Stromal cell of bone marrow (primary cell): ENCODE data around the gene MRPS6.

Experiments
- DNase-seq: peaks from one replicate; pipeline ENCODE4 v3.0.0-alpha.2; 2012; ENCODE audit warnings: low read depth

Gene MRPS6

DNA sequence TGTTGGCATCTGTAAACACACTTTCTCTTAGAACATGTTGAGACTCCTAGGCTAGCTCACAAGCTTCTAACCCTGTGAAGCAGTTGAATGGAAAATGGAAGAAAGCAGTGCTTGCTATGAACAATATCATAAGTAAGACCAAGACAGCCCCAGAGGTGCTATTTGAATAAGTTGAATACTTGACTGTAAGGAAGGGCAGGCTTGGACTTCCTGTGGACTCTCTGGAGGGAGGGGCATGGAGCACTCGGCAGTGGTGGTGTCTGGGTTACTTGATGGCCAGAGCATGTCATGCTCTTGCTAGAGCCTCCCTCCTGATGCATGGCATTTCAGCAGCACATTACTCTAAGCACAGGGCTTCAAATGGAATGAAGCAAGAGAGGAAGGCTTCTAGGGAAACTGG, 60.0 kb downstream of the MRPS6 start:
- DNase-seq, result no peak

DNA sequence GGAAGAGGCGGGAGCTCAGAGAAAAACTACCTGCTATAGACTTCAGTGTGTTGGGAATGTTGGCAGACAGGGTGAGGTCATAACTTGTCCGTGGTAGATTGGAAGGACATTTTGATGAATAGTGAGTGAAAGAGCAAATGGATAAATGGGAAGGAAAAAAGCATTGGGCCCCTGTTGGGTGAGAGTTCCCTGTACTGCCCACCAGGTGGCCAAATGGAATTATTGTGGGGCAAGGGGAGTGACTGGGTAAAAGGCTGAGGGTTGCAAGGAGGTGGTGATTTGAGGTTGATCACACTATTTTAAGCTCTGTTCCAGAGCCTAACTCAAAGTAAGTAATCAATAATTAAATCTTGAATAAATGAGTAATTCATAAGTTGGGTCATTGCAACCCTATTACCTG, 60.4 kb downstream of the MRPS6 start:
- DNase-seq, result no peak

DNA sequence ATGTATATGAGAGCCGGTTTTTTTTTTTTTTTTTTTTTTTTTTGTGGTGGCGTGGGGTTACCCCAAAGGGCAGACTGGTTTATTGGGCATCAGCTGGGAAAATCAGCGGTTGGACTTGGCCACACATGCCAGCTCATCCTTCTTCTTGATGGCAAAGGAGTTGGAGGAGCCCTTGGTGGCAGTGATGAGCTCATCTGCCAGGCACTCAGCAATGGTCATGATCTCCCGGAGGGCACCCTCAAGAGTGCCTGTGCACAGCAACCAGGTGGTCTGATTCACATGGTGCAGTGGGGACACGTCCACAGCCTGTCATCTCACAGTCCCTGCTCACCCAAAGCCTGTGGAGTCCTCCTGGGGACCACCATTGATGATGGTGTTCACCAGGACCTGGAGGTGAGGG, 62.0 kb downstream of the MRPS6 start:
- no peak for DNase-seq

DNA sequence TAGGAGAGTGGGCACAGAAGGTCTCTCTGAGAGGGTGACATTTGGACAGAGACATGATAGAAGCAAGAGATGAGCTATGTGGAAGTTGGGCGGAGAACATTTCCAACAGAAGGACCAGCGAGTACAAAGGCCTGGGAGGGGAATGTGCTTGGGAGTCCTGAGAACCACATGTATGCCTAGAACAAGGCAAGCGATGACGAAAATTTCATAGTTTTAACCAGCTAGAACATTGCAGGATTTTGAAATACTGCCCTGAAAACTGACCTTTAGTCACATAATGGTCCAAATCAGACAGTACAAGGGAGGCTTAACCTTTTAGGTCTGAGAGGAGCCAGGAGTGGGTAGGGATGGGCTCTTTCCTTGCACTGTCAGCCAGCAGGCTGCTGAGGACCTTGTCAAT, 68.0 kb downstream of the MRPS6 start:
- DNase-seq, result no peak

DNA sequence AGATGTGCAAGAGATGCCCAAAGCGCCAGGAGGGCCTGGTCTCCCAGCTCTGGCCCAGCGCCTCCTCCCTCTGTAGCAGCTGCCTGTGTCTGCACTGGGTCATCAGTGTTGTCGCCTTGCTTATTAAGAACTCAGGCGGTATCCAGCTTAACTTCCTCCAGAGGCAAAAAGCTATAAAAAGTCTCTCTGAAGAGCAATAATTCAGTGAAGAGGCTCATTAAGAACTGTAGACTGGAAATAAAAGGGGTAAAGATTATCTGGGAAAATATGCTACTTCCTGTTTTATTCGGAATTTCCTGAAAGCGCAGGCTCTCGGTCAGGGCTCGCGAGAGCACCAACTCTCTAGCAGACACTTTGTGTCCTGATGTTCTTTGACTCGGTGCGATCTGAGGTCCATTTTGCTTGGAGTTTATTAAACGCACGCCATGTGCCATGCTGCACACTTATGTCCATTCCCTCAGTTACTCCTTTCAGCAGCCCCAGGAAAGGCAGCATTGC, 70.4 kb downstream of the MRPS6 start:
- DNase-seq, result no peak

DNA sequence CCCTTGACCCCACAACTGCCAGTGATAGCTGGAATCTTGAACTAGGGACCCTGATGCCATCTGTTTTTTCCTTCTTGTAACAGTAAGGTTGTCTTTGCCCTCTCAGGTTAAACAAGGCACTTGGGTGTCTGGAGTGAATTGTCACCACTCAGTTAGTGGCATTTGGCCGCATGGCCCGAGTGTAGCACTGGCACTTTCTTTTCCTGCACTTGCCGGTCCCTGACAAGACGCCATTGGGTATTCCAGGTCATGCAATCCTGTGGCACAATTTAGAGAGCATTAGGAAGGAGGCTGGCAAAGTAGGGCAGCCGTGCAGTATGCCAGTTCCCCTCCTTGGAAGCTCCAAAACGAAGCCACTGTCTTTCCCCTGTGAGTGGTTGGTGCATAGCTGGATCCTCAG, 70.8 kb downstream of the MRPS6 start:
- no peak for DNase-seq

DNA sequence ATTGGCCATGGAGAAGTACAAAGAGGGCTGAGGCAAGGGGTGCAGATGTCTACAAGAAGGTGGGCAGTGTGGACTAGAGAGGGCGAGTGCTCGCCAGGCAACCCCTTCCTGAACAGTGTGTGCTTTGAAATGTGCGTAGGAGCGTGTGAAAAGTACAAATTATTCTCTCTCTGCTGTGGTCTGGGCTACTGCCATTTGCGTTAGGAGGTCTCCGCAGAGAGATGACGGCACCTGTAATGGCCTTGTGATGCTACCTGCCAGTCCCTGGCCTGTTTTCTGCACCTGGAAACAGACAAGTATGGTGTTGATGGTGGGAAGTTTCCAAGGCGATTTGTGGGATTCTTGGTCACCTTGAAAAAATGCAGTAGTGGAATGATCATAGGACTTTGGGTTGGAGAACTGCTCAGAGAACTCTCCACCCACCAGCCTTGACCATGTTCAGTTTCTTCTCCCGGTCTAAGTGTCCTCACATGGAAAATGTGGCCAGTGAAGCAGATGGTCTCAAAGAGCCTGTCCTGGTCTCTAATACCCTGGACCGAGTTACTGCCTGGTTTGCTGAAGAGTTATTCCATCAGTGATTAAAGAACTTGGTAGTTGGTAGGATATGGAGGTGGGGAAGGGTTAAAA, 74.5 kb downstream of the MRPS6 start:
- no peak for DNase-seq

DNA sequence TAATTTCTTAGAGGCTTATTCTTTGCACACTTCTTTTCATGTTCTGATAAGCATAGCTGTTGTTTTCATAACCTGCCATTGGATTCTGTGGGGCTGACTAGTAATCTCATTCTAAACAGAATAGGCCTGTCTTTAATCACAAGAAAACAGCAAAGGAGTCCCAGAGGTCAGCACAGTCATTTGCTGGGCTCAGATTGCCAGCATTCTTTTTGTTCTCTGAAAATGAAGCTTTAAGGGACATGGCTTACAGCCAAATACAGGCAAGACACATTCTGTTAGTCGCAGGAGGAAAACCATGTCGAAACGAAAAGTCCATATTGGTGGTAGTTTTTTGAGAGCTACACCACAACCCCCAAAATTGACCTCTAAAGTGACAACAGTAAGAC, 75.0 kb downstream of the MRPS6 start:
- DNase-seq, result no peak

DNA sequence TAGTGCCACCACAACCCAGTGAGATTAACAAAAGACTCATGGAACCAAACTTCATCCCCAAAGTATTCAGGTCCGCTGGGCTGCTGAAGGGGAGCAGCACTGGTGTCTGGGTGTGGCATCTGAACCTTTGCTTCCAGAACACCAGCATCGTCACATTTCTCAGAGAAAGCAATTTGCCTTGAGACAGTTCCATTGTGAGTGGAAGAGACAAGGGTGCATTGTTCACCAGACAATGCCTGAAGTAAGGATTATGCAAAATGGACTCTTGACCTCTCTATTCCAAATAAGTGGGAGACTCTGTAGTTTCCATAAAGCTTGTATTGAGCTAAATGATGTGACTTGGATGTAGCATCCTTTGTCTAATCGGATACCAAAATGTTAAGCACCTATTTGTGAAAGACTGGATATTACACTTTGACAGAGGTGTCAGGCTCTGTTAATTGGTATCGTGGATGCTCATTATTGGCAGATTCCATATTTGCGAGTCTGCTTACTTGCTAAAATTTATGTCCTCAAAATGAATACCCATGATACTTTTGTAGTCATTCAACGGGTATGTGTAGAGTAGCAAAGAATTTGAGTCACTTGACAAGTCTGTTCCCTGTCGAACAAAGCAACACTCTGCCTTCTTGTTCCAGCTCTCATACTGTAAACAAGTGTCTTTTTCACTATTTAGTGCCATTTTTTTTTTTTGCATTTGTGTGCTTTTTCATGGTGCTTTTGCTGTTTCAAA, 75.6 kb downstream of the MRPS6 start:
- no peak for DNase-seq

DNA sequence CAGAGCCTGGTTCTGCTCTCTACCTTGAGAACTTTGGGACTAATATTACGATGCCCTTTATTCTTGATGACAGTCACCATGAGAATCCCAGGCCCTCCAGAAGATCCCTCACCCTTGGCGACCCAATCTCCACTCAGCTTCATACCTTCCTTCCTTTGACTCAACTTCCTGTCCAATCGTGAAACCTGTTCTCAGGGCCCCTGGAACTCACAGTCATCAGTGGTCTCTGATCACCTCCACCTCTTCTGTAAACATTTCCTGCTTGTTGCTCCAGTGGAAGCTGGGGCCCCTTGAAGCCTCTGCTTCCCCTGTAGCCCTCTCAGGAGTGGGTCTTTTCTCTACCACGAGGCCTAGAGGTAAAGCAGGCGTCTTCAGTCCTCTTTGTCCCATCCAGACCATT, 79.1 kb downstream of the MRPS6 start:
- DNase-seq, result no peak

DNA sequence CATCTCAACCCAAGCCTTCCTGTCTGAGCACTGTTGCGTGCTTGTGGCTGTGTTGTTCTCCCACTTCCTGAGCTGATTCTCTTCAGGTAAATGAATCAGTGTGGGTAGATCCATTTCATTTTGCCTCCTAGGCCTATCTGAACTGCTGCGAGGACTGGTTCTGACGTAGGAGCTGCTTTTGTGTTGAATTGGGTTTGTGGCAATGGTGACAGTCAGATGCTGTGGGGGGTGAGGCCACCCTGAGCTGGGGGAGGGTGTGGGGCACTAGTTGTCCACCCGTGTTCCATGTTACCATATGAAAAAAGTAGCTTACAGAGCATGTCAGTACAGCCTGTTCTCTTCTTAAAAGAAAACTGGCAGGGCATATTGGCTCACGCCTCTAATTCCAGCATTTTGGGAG, 81.5 kb downstream of the MRPS6 start:
- DNase-seq, result no peak

DNA sequence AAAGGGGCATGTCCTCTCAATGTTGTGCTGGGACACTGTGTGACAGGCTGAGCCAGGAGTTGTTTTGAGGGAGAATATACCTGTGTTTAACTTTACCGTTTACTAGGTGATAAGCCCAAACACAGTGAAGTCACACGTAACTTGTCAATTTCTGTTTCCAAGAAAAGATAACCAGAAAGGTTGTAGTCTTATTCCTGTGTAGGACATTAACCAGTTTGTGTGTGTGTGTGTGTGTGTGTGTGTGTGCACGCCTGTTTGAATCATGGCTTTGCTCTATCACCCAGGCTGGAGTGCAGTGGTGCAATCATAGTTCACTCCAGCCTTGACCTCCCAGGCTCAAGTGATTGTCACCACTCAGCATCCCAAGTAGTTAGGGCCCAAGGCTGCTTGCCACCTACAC, 83.6 kb downstream of the MRPS6 start:
- no peak for DNase-seq

DNA sequence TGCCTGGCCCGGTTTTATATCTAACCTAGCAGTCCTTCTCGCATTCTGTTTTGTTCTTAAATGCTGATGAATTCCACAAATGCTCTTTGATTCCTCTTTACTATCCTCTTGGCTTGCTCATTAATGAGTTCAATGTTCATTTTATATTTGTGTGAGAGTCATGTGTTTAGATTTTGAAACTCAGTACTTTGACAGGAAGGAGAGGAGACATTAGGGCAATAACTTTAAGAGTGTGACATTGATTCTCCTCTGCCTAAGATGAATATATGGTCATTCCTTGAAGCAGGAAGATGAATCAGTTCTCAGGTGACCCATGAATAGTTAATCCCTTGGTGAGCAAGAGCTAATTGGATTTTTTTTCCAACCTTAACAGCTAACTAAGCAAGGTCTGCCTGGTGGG, 84.1 kb downstream of the MRPS6 start:
- no peak for DNase-seq

DNA sequence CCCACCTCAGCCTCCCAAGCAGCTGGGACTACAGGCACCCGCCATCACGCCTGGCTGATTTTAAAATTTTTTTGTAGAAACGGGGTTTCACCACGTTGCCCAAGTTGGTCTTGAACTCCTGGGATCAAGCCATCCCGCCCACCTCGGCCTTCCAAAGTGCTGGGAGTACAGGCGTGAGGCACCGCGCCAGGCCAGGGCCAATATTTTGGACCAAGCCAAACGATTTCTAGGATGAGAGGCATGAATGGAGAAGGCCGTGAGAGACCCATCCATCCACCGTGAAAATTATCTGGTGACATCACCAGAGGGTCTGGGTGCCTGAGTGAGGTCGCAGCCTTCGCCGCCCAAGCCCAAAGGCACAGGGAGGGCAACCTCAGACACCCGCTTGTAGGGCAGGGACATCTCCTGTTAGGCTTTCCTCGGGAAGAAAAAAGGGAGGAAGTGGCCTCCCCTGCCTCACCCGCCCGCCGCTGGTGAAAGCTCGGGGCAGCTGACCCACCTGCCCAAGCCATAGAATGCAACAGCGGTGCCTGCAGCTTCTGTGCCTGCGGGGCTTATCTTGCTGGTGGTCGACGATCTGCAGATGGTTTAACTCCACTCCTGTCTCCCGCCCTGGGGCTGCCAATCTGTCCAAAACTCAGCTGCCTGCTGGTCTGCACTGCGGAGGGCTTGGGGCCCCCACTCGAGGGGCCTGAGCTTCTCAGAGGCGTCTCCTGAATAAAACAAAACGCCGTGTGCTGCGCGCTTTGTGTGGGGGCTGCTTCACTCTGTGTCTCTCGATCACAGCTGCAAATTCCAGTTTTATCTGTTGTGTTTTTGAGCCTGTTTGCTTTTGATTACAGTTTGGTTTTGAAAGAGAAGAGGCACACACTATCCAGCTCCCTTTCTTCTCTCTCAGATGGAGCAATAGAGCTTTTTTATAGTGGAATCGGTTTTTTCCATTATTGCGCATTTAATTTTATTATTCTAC, 85.8 kb downstream of the MRPS6 start:
- DNase-seq, result no peak

DNA sequence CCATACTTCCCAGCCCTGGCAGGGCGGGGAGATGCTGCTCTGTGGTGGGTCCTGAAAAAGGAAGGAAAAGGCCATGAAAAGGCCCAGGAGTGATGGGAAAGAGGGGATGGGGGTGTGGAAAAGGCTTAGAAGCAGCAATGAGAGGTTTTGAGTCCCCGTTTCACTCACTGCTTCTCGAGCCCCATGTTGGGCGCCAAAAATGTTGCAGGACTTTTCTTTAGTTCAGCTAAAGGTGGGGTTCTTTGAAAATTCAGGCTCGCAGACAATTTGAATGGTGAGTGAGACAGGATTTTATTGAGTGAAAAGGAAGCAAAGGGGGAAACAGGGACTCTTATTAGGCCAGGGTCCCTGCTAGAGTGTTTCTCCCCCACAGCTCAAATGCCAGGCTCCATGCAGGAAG, 93.1 kb downstream of the MRPS6 start:
- no peak for DNase-seq

DNA sequence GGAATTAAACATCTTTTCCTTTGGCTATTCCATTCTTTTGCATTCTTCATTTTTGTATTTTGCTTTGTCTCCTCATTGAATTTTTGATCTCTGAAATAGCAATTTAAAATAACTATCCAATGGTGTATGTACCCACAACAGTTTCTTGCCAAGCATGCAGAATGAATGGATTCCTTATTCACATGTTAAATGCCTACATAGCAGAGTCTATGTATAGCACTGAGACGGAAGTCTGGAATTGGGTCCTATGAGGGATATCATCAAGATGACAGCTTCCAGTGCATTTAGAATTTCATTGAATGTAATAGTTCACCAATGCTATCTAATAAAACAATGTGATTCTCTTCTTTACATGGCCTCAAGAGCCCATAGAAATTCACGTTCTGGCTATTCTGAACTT, 97.5 kb downstream of the MRPS6 start:
- DNase-seq, result no peak

DNA sequence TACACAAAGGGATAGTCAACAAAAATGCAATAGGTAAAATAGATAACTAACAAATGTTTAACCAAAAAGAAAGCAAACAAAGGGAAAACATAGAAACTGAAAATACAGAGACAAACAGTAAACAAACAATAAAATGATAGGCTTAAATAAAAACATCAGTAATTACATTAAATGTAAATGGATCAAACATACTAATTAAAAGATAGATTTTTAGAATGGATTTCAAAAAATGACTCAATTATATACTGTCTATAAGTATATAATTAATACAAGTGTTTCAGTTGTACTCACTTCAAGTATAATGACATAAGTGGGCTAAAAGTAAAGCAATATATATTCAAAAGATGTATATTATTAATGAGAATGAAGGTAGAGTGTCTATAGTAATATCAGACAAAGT, 101.1 kb downstream of the MRPS6 start:
- no peak for DNase-seq

DNA sequence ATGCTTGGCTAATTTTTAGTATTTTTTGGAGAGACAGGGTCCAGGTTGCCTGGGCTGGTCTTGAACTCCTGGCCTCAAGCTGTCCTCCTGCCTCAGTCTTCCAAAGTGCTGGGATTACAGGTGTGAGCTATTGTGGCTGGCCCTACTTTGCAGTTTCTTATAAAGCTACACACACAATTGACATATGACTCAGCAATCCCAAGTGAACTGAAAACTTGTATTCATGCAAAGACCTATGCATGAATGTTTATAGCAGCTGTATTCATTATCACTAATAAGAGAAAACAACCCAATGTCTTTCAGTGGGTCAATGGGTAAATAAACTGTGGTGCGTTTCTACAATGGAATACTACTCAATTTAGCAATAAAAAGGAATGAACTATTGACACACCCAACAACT, 103.1 kb downstream of the MRPS6 start:
- no peak for DNase-seq

DNA sequence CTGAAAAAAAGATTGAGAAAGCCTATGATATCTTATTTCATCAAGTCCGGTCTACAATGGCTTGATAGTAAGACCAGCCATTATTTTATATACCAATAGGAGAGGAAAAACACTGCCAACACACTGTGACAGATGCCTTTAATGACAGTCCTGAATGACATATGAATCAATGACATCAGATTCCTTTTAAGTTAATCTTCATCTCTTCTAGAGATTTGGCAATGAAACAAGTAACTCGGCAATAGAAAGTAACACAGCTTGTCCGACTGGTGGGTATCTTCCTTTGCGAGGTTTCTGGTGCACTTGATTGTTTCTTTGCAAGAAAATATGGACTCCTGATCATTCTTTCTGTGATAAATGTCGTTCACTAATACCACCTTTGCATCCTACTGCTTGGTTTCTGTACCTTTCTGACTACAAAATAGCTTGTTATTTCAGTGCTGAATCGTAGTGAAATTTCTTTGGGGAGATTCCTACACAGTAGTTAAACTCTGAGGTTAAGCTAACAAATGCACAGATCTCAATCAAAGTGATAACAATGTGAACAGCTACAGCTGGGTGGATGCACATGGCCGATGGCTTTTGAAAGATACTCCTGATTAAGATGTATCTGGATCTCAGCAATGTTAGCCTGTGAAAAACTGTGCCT, 104.7 kb downstream of the MRPS6 start:
- DNase-seq, result no peak

DNA sequence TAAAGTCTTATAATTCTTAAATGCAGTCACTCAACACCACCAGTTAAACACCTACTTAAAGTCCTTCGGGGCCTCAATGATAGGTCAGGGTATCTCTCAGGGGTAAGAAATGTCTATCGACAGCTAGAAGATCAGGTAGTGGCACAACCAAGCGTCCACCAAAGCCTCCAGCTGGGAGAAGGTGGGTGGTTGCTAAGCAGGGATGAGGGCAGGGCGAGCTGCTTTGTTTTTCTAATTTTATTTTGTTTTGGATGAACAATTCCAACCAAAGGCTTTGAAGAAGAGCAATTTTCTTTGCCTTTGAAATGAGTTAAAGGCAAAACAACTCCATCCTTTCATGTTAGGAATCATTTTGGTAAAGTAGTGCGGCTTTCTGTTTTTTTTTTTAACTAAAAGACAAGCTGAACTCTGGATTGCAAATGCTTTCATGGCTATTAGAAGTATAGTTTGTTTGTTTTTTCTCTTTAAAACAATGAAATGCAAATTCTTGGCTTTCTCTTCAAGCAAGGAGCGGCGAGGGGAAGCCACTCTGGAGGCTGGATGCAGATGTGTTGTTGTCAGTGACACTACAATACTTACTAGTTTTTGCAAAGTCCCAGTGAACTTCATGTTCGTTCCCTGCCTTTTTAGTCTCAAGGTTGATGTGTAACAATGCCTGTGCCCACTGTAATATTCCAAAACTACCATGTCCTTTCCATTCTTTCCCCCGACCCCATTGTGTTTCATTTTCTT, 106.0 kb downstream of the MRPS6 start:
- DNase-seq, result no peak

DNA sequence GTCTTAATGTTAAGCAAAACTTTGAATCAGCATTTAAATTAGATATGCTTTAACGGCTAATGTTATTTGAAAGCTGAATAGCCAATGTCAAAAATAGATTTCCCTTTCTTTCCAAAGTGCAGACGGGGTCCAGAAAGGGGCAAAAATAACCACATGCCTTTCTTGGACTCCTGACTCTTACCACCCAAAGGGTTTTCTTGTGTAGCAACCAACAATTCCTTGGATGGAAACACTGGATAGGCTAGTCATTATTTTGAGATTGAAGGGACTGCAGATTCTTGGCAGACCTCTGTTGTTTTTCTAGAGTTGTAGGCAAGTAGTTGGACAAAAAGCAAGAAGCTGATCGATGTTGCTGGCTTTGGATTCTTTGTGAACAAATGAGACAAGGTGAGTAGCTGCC, 107.0 kb downstream of the MRPS6 start:
- DNase-seq, result no peak
